Neural cell (in vitro differentiated cells): ENCODE results near the gene JAZF1.

Experiments used
- CTCF ChIP-seq: fragments of 450-650 bp; IDR thresholded peaks from 2 replicates; pipeline ENCODE4 v1.5.1; 2014; ENCODE audit warnings: antibody characterized with exemption, mild to moderate bottlenecking, moderate library complexity; ENCODE audit not compliant: poor library complexity, severe bottlenecking
- EP300 ChIP-seq: fragments of 450-650 bp; conservative IDR thresholded peaks from 2 replicates; pipeline ENCODE4 v1.6.1; 2014; ENCODE audit warnings: antibody characterized with exemption, mild to moderate bottlenecking, moderate library complexity; ENCODE audit not compliant: poor library complexity, severe bottlenecking
- EZH2 ChIP-seq: fragments of 200-600, 300-800 bp; shearing (Covaris generic), sonication (generic); IDR thresholded peaks from 2 replicates; pipeline ENCODE4 v1.6.1; 2014; ENCODE audit warnings: antibody characterized with exemption, low read length, borderline replicate concordance, mild to moderate bottlenecking; ENCODE audit not compliant: insufficient read depth, poor library complexity, severe bottlenecking
- RAD21 ChIP-seq: fragments of 450-650 bp; conservative IDR thresholded peaks from 2 replicates; pipeline ENCODE4 v1.6.1; 2014; ENCODE audit warnings: antibody characterized with exemption, mild to moderate bottlenecking, moderate library complexity

GRCh38 chr7:28008171-28008570 is 172.4 kb downstream of the JAZF1 start:
- TF ChIP-seq CTCF = no peak
- no peak for TF ChIP-seq EZH2
- TF ChIP-seq RAD21 = no peak
- no peak for TF ChIP-seq EP300
